ENCODE measurements around the gene UPK3BL1. TPM values are rescaled to one million over a fixed set of nuclear protein-coding genes. Genes with fewer than 3 reads are reported as not detected.
"Not testable (repeated sequence)": the region's sequence is repeated elsewhere in the genome, so short reads cannot be mapped to it uniquely, and the experiment has no call there.

UPK3BL1 gene
- total RNA-seq, 2 experiments from 2014 or later, result 31.4 to 37.2 TPM

DNA sequence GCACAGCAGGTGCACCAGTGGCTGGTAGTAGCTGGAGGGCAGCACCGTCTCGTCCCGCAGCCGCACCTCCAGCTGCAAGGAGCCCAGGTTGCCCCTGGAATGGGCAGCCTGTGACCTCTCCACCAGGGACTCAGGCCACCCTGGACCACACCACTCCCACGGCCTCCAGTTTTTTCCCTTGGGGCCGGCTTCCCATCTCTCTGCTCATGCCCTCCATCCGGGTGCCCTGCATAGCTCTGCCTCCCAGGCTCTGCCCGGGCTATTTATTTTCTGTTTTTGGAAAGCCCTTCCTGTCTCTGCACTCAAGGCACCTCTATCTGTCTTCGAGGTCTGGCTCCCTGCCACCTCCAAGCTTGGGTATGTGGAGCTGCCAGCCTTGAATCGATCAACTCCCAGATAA, 46.6 kb downstream of the UPK3BL1 start:
- POLR2A ChIA-PET; ATAC-seq; H3K27me3 Mint-ChIP-seq (ENCODE audit: low read depth); H3K9me3 Mint-ChIP-seq (ENCODE audit: insufficient read depth); CTCF ChIA-PET; H3K27ac Mint-ChIP-seq; DNase-seq; H3K4me3 Mint-ChIP-seq; H3K4me1 Mint-ChIP-seq (ENCODE audit: low read depth); H3K36me3 Mint-ChIP-seq (ENCODE audit: low read depth): not testable (repeated sequence)

DNA sequence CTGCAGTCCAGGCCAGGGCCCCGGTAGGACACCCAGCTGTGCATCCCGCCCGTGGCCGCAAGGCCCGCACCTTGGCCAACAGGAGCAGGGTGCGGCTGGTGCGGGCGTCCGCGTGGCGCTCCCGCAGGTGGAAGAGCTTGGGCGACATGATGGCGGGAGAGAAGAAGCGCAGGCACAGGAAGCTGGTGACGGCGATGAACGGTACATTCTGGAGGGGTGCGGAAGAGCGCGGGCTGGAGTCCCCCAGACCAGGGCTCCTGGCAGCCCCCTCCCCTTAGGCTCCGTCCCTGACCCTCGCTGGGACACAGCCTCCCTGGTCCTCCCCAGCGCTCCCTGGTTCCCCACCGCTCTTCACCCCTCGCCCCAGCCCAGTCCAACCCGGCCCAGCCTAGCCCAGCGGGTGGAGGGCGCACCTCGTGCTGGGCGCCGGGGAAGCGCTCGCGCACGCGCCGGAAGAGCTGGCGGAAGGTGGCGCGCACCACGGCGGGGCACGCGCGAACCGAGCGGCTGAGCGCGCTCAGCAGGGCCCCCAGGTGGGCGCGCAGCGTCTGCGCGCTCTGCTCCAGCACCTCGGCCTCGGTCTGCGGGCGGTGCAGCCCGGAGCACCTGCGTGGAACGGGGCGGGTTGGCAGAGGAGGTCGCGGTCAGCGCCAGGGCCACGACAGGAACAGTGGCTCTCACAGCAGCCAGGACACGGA, 48.8 kb downstream of the UPK3BL1 start:
- POLR2A ChIA-PET; H3K27ac Mint-ChIP-seq; H3K9me3 Mint-ChIP-seq (ENCODE audit: insufficient read depth); DNase-seq; CTCF ChIA-PET; H3K4me1 Mint-ChIP-seq (ENCODE audit: low read depth); H3K27me3 Mint-ChIP-seq (ENCODE audit: low read depth); H3K4me3 Mint-ChIP-seq; H3K36me3 Mint-ChIP-seq (ENCODE audit: low read depth): not testable (repeated sequence)
- peak; percentile 76 for ATAC-seq

DNA sequence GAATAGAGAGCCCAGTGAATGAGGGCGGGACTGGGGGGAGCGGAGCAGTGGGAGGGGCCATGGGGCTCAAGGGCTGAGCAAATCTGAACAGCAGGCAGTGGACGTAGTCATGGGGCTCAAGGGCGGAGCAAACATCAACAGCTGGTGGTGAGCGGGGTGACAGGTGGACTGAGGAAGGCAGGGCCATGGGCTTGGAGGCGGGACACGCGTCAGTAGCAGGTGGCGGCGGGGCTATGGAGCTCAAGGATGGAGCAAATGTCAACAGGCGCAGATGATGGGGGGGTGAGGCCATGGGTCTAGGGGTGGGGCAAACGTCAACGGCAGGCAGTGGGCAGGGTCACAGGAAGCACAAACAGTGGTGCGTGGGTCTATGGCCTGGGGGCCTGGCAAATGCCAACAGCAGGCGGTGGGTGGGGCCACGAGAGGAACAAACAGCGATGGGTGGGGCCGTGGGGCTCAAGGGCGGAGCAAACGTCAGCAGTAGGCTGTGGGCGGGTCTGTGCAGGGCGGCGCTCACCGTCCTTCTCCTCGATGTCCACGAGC, 50.0 kb downstream of the UPK3BL1 start:
- H3K27me3 Mint-ChIP-seq (ENCODE audit: low read depth); H3K4me1 Mint-ChIP-seq (ENCODE audit: low read depth); CTCF ChIA-PET; H3K36me3 Mint-ChIP-seq (ENCODE audit: low read depth); POLR2A ChIA-PET; H3K9me3 Mint-ChIP-seq (ENCODE audit: insufficient read depth); H3K27ac Mint-ChIP-seq; H3K4me3 Mint-ChIP-seq: not testable (repeated sequence)
- ATAC-seq (peak; percentile 63), DNase-seq (peak; percentile 63)

DNA sequence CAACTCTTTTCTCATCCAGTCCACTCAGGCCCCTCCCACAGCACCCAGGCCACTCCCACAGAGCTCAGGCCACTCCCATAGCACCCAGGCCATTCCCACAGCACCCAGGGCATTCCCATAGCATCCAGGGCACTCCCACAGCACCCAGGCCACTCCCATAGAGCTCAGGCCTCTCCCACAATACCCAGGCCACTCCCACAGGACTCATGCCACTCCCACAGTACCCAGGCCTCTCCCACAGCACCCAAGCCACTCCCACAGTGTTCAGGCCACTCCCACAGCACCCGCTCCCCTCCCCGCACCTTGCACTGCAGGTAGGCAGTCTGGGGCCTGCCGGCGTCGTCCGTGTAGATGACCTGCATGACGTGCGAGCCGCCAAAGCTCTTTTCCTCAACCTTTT, 52.7 kb downstream of the UPK3BL1 start:
- H3K9me3 Mint-ChIP-seq (ENCODE audit: insufficient read depth); POLR2A ChIA-PET; CTCF ChIA-PET; H3K36me3 Mint-ChIP-seq (ENCODE audit: low read depth); H3K4me1 Mint-ChIP-seq (ENCODE audit: low read depth); H3K27ac Mint-ChIP-seq; H3K4me3 Mint-ChIP-seq; H3K27me3 Mint-ChIP-seq (ENCODE audit: low read depth); DNase-seq: not testable (repeated sequence)
- ATAC-seq, result peak; percentile 42

Other genes starting within 250 kb of the UPK3BL1 start
- gene PRKRIP1, start 246.4 kb downstream of the UPK3BL1 start, total RNA-seq, result 10 to 100 TPM; 26.8 to 28.1 TPM
- gene ORAI2, start 209.2 kb downstream of the UPK3BL1 start, total RNA-seq, result 10 to 100 TPM; 72.5 to 72.8 TPM
- gene ALKBH4, start 177.9 kb downstream of the UPK3BL1 start, total RNA-seq, result 10 to 100 TPM; 10.8 to 11.1 TPM
- 10 to 100 TPM; 16.7 to 21.7 TPM for gene LRWD1, start 177.8 kb downstream of the UPK3BL1 start, total RNA-seq
- 10 to 100 TPM; 55.7 to 62.0 TPM for gene POLR2J, start 163.9 kb downstream of the UPK3BL1 start, total RNA-seq
- gene RASA4B, start 125.0 kb downstream of the UPK3BL1 start, total RNA-seq, result 10 to 100 TPM; 18.9 to 21.1 TPM
- gene UPK3BL2, start 99.1 kb downstream of the UPK3BL1 start, total RNA-seq, result 10 to 100 TPM; 24.1 to 27.1 TPM
- under 1 TPM in 1 of 2 experiments, not detected in 1; 0.31 TPM for gene SPDYE2, start 91.6 kb downstream of the UPK3BL1 start, total RNA-seq
- gene POLR2J3, start 70.2 kb downstream of the UPK3BL1 start, total RNA-seq, result 10 to 100 TPM; 52.4 to 59.4 TPM
- 10 to 100 TPM; 59.0 to 61.8 TPM for gene RASA4, start 26.0 kb downstream of the UPK3BL1 start, total RNA-seq
- gene SPDYE2B, start 7.5 kb upstream of the UPK3BL1 start, total RNA-seq, result not detected
- gene POLR2J2, start 28.9 kb upstream of the UPK3BL1 start, total RNA-seq, result 10 to 100 TPM; 19.4 to 20.6 TPM
- 10 to 100 TPM in 1 of 2 experiments, 1 to 10 TPM in 1; 9.4 to 10.5 TPM for gene FAM185A, start 106.2 kb upstream of the UPK3BL1 start, total RNA-seq